ENCODE data around the gene TAPT1.

DNA sequence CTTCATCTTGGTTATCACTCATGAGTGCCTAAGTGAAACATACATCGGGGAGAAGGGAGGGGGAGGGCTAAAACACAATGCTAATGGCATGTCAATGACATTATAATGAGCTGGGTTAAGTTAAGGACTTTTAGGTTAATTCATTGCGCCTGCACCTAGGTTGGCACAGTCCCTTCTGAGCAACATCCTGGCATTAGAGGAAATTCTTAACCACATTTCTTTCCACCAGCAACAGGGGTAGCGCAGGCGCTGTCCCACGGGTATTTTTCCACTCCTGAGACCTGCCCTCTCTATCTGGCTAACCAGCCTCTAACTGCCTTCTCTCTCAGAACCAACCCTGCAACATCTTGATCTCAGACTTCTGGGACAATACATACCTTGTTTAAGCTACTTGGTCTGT is 103.5 kb downstream of the TAPT1 start:
- TF ChIP-seq CTCF (IDR thresholded peaks at IDR 0.05) (no peak), ZFP36 (IDR thresholded peaks at IDR 0.05; ENCODE audit: borderline replicate concordance, partially characterized antibody) (no peak), NR3C1 (IDR thresholded peaks at IDR 0.05) (no peak), HOXA7 (CRISPR knock-in tag; IDR thresholded peaks at IDR 0.05) (no peak), KDM1A (IDR thresholded peaks at IDR 0.05; ENCODE audit: low read depth) (no peak), HDAC2 (IDR thresholded peaks at IDR 0.05) (no peak), EP300 (IDR thresholded peaks at IDR 0.05) (no peak), CHD2 (IDR thresholded peaks at IDR 0.05; ENCODE audit: low read length, partially characterized antibody) (no peak)
- TF ChIP-seq, protein P1, sequence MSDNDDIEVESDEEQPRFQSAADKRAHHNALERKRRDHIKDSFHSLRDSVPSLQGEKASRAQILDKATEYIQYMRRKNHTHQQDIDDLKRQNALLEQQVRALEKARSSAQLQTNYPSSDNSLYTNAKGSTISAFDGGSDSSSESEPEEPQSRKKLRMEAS (IDR thresholded peaks at IDR 0.05): no peak

Data from A549 (cell line).